MM.1S (cell line): Measurements from ENCODE around the gene PASK.

Experiments
- DNase-seq: peaks from one replicate; pipeline ENCODE4 v3.0.0-alpha.2; 2015
- H2AFZ ChIP-seq: fragments of 300-600 bp; sonication (generic); 2 replicates; pipeline ENCODE4 v1.6.0; 2016; ENCODE audit warnings: antibody characterized with exemption, low read length
- H3F3A ChIP-seq: fragments of 300-600 bp; sonication (generic); 2 replicates; pipeline ENCODE4 v1.6.1; 2016; ENCODE audit warnings: mild to moderate bottlenecking, antibody characterized with exemption, low read length, moderate library complexity, mixed read lengths; ENCODE audit not compliant: insufficient read depth
- H3K27ac ChIP-seq: fragments of 300-600 bp; sonication (generic); 2 replicates; pipeline ENCODE4 v1.5.1; 2016; ENCODE audit warnings: mild to moderate bottlenecking, low read length
- H3K27me3 ChIP-seq: fragments of 300-600 bp; sonication (generic); replicated peaks from 2 replicates; pipeline ENCODE4 v1.6.0; 2016; ENCODE audit warnings: low read length; ENCODE audit not compliant: insufficient read depth
- H3K36me3 ChIP-seq: fragments of 300-600 bp; sonication (generic); replicated peaks from 2 replicates; pipeline ENCODE4 v1.6.1; 2016; ENCODE audit warnings: mild to moderate bottlenecking, low read length, mixed read lengths; ENCODE audit not compliant: insufficient read depth
- H3K4me1 ChIP-seq: fragments of 300-600 bp; sonication (generic); 2 replicates; pipeline ENCODE4 v1.6.1; 2016; ENCODE audit warnings: low read length, mixed read lengths
- H3K4me2 ChIP-seq: fragments of 300-600 bp; sonication (generic); 2 replicates; pipeline ENCODE4 v1.6.0; 2016; ENCODE audit warnings: low read depth, low read length
- H3K4me3 ChIP-seq: fragments of 300-600 bp; sonication (generic); 2 replicates; pipeline ENCODE4 v1.5.1; 2016; ENCODE audit warnings: low read length, mixed read lengths
- H3K79me2 ChIP-seq: fragments of 300-600 bp; sonication (generic); 2 replicates; pipeline ENCODE4 v1.6.1; 2016; ENCODE audit warnings: mixed run types, low read length, mixed read lengths
- H3K9ac ChIP-seq: fragments of 300-600 bp; sonication (generic); 2 replicates; pipeline ENCODE4 v1.6.1; 2016; ENCODE audit warnings: low read length, mixed read lengths
- H3K9me2 ChIP-seq: fragments of 300-600 bp; sonication (generic); replicated peaks from 2 replicates; pipeline ENCODE4 v1.6.1; 2016; ENCODE audit warnings: mild to moderate bottlenecking, low read length, mixed read lengths; ENCODE audit not compliant: insufficient read depth
- H3K9me3 ChIP-seq: fragments of 300-600 bp; sonication (generic); replicated peaks from 2 replicates; pipeline ENCODE4 v1.6.1; 2016; ENCODE audit warnings: mild to moderate bottlenecking, low read length, mixed read lengths; ENCODE audit not compliant: insufficient read depth
- H4K20me1 ChIP-seq: fragments of 300-600 bp; sonication (generic); 2 replicates; pipeline ENCODE4 v1.6.1; 2016; ENCODE audit warnings: mild to moderate bottlenecking, low read length, moderate library complexity, mixed read lengths; ENCODE audit not compliant: insufficient read depth
- EZH2 ChIP-seq: fragments of 300-600 bp; sonication (generic); optimal IDR thresholded peaks from 2 replicates; pipeline ENCODE3; 2017; ENCODE audit warnings: low read depth, mild to moderate bottlenecking, antibody characterized with exemption, low read length, mixed read lengths
- EZH2phosphoT487 ChIP-seq: fragments of 300-600 bp; sonication (generic); IDR thresholded peaks from 2 replicates; pipeline ENCODE4 v1.6.1; 2018; ENCODE audit warnings: antibody characterized with exemption, low read length
- TF ChIP-seq, protein P1 (sequence below): fragments of 300-600 bp; sonication (generic); IDR thresholded peaks from 2 replicates; pipeline ENCODE4 v1.5.1; 2016; ENCODE audit warnings: antibody characterized with exemption, low read length, mixed read lengths

PASK gene

GRCh38 chr2:241080405-241081189 lies 68.7 kb downstream of the PASK start:
- H3K9ac ChIP-seq = no peak overlapping the region
- H2AFZ ChIP-seq = no peak overlapping the region
- H3K9me2 ChIP-seq = no peaks in the 10 kb centered on the region
- H3K36me3 ChIP-seq = no peaks in the 10 kb centered on the region
- H3K4me3 ChIP-seq = no peak overlapping the region
- no peak for DNase-seq
- no peaks in the 10 kb centered on the region for H3K9me3 ChIP-seq
- no peaks in the 10 kb centered on the region for H3K4me1 ChIP-seq
- H3K27ac ChIP-seq = no peak overlapping the region
- H4K20me1 ChIP-seq = no peaks in the 10 kb centered on the region
- H3K27me3 ChIP-seq = no peaks in the 10 kb centered on the region
- no peak for TF ChIP-seq EZH2
- TF ChIP-seq, protein P1, sequence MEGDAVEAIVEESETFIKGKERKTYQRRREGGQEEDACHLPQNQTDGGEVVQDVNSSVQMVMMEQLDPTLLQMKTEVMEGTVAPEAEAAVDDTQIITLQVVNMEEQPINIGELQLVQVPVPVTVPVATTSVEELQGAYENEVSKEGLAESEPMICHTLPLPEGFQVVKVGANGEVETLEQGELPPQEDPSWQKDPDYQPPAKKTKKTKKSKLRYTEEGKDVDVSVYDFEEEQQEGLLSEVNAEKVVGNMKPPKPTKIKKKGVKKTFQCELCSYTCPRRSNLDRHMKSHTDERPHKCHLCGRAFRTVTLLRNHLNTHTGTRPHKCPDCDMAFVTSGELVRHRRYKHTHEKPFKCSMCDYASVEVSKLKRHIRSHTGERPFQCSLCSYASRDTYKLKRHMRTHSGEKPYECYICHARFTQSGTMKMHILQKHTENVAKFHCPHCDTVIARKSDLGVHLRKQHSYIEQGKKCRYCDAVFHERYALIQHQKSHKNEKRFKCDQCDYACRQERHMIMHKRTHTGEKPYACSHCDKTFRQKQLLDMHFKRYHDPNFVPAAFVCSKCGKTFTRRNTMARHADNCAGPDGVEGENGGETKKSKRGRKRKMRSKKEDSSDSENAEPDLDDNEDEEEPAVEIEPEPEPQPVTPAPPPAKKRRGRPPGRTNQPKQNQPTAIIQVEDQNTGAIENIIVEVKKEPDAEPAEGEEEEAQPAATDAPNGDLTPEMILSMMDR = no peak
- no peak for TF ChIP-seq EZH2phosphoT487
- H3F3A ChIP-seq = no peaks in the 10 kb centered on the region
- H3K4me2 ChIP-seq = no peak overlapping the region
- no peaks in the 10 kb centered on the region for H3K79me2 ChIP-seq

DNA sequence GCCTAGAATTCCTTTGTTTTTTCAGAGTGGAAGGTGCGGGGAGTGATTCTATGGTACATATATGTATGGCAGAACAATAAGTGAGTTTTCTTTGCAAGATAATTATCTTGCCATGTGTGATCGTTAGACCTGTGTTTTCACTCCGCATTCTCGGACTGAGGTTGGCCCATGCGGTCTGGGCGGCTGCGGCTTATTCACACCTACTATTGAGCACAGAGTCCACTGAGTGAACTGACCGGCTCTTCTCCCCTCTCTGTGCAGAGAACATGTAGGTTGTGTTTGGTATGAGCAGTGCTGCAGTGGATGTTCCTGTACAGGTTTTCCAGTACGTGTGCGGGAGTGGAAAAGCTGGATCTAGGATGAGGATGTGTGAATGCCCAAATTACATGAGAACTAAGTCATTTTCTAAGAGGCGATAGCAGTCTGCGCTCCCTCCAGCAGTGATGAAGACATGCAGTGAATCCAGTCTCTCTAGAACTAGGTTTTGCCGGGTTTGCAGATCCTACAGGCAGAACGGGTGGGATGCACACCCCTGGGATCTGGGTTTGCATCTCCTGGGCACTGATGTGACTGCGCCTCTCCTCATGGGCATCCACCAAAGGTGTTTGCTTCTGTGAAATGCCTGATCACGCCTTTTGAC lies 74.3 kb downstream of the PASK start:
- no peak for DNase-seq
- H3K36me3 ChIP-seq = no peaks in the 10 kb centered on the region
- no peak overlapping the region for H3K27ac ChIP-seq
- no peaks in the 10 kb centered on the region for H4K20me1 ChIP-seq
- H3K9me2 ChIP-seq = no peaks in the 10 kb centered on the region
- no peak overlapping the region for H3K4me2 ChIP-seq
- H3K79me2 ChIP-seq = no peaks in the 10 kb centered on the region
- H3F3A ChIP-seq = no peaks in the 10 kb centered on the region
- H3K4me1 ChIP-seq = no peaks in the 10 kb centered on the region
- no peak overlapping the region for H3K4me3 ChIP-seq
- TF ChIP-seq EZH2 (no peak), EZH2phosphoT487 (no peak)
- TF ChIP-seq, protein P1 = no peak
- no peak overlapping the region for H3K9ac ChIP-seq
- H2AFZ ChIP-seq = no peak overlapping the region
- H3K9me3 ChIP-seq = no peaks in the 10 kb centered on the region
- no peaks in the 10 kb centered on the region for H3K27me3 ChIP-seq

- Histone ChIP-seq H3K9ac (no peak overlapping the region), H3K79me2 (no peaks in the 10 kb centered on the region), H4K20me1 (no peaks in the 10 kb centered on the region)
Observed at GRCh38 chr2:241074065-241074818, 75.0 kb downstream of the PASK start.

More at GRCh38 chr2:241074065-241074818, 75.0 kb downstream of the PASK start:
- Histone ChIP-seq H3K4me2 (no peak overlapping the region), H3F3A (no peaks in the 10 kb centered on the region), H3K4me3 (no peak overlapping the region), H3K27ac (no peak overlapping the region), H3K27me3 (no peaks in the 10 kb centered on the region), H3K4me1 (no peaks in the 10 kb centered on the region), H3K9me3 (no peaks in the 10 kb centered on the region), H3K9me2 (no peaks in the 10 kb centered on the region), H3K36me3 (no peaks in the 10 kb centered on the region), H2AFZ (no peak overlapping the region)
- DNase-seq = no peak
- TF ChIP-seq, protein P1 = no peak
- no peak for TF ChIP-seq EZH2
- no peak for TF ChIP-seq EZH2phosphoT487
